K562 (cell line): ENCODE measurements around the gene ZNF169. TPM values are rescaled to one million over a fixed set of nuclear protein-coding genes. Genes with fewer than 3 reads are reported as not detected.

Experiments
- ATAC-seq: fragments of 200-7000 bp; cut with Tn5 transposase; 3 replicates; pipeline ENCODE4 v1.9.1; 2020; ENCODE audit warnings: moderate library complexity
- BruUV-seq: library from RNA; stranded (reverse); fragments of 400-500 nt; replicated peaks from 2 replicates; lab custom pipeline; 2021; lab: Mats Ljungman, UMichigan
- CTCF ChIA-PET: fragments of 300-600 bp; formaldehyde crosslinking; extraction: SDS; loops from one replicate; lab custom pipeline; 2021; ENCODE audit warnings: low intra/inter-chr PET ratio; lab: Yijun Ruan, JAX
- POLR2A ChIA-PET: fragments of 300-600, 350-650 bp; sonication (Branson Sonifier 250); formaldehyde crosslinking; extraction: SDS; loops from one replicate; lab custom pipeline; 2021; ENCODE audit warnings: antibody characterized with exemption, inconsistent platforms; lab: Yijun Ruan, JAX
- DNase-seq, 4 experiments: peaks; one replicate each; pipeline versions ENCODE4 v3.0.0 to v3.0.0-alpha.2; 2011 to 2018; ENCODE audit warnings: low spot score in 3 of 4, mixed read lengths in 3 of 4; ENCODE audit errors: extremely low read depth in 1 of 4
- FAIRE-seq: peaks from 2 replicates; lab custom pipeline; 2011; peaks lifted over from hg19 to GRCh38; lab: Jason Lieb, UNC
- H2AFZ ChIP-seq: 2 replicates; pipeline ENCODE4 v1.6.0; 2011; ENCODE audit warnings: low read depth, low read length, control low read depth, inconsistent platforms
- H3K27ac ChIP-seq: fragments of 200-600 bp; 3 replicates; pipeline ENCODE4 v1.8.0; 2011; ENCODE audit warnings: low read depth, mild to moderate bottlenecking, control low read depth, inconsistent platforms, low read length, moderate library complexity, mixed read lengths; ENCODE audit errors: extremely low read depth
- H3K27me3 ChIP-seq, 2 experiments: fragments of 300-600 bp in 1 of 2; 2 replicates in 1 of 2; 3 replicates in 1 of 2; pipeline versions ENCODE4 v1.6.0 to v1.8.0; 2011; ENCODE audit warnings: inconsistent platforms in 2 of 2, low read length in 2 of 2, mild to moderate bottlenecking in 1 of 2, mixed read lengths in 1 of 2, moderate library complexity in 1 of 2; ENCODE audit not compliant: control insufficient read depth in 2 of 2, insufficient read depth in 2 of 2
- H3K36me3 ChIP-seq: fragments of 300-600 bp; 3 replicates; pipeline ENCODE4 v1.8.0; 2011; ENCODE audit warnings: mild to moderate bottlenecking, low read length, inconsistent platforms; ENCODE audit not compliant: control insufficient read depth, insufficient read depth
- H3K4me1 ChIP-seq, 2 experiments: fragments of 200-600 bp in 1 of 2; replicated peaks in 1 of 2; 2 replicates in 1 of 2; 3 replicates in 1 of 2; pipeline versions ENCODE4 v1.5.1 to v1.8.0; 2011; ENCODE audit warnings: inconsistent platforms in 2 of 2, low read length in 2 of 2, mild to moderate bottlenecking in 1 of 2, mixed read lengths in 1 of 2, moderate library complexity in 1 of 2; ENCODE audit not compliant: control insufficient read depth in 2 of 2, insufficient read depth in 2 of 2
- H3K4me2 ChIP-seq: 2 replicates; pipeline ENCODE4 v1.6.1; 2011; ENCODE audit warnings: low read length, control low read depth, inconsistent platforms, mixed read lengths; ENCODE audit not compliant: insufficient read depth
- H3K4me3 ChIP-seq: fragments of 200-600 bp; sonication (generic), shearing (Covaris generic); 2 replicates; pipeline ENCODE4 v1.5.1; 2016; ENCODE audit warnings: control low read depth, inconsistent platforms
- H3K79me2 ChIP-seq: fragments of 200-600 bp; 3 replicates; pipeline ENCODE4 v1.8.0; 2011; ENCODE audit warnings: low read length, inconsistent platforms; ENCODE audit not compliant: control insufficient read depth, insufficient read depth
- H3K9ac ChIP-seq, 2 experiments: 2 replicates each; pipeline versions ENCODE4 v1.6.0 to v1.6.1; 2011; ENCODE audit warnings: low read depth in 2 of 2, low read length in 2 of 2, control low read depth in 1 of 2, inconsistent platforms in 1 of 2, mild to moderate bottlenecking in 1 of 2, mixed read lengths in 1 of 2; ENCODE audit not compliant: insufficient read depth in 1 of 2
- H3K9me1 ChIP-seq: one replicate; pipeline ENCODE4 v1.6.0; 2011; ENCODE audit warnings: inconsistent platforms, mild to moderate bottlenecking, low read length, moderate library complexity; ENCODE audit not compliant: control insufficient read depth, insufficient read depth
- H3K9me3 ChIP-seq: replicated peaks from 2 replicates; pipeline ENCODE4 v1.5.1; 2011; ENCODE audit warnings: low read depth, low read length, inconsistent platforms; ENCODE audit not compliant: control insufficient read depth, insufficient read depth
- H4K20me1 ChIP-seq: replicated peaks from 2 replicates; pipeline ENCODE4 v1.6.1; 2011; ENCODE audit warnings: low read length, inconsistent platforms, mixed read lengths; ENCODE audit not compliant: control insufficient read depth, insufficient read depth
- ADNP ChIP-seq: fragments of 200-800 bp; sonication (Bioruptor generic); IDR thresholded peaks from 2 replicates; pipeline ENCODE4 v1.6.1; 2016; ENCODE audit warnings: missing genetic modification characterization, missing compliant biosample characterization
- MAFF ChIP-seq: IDR thresholded peaks from 2 replicates; pipeline ENCODE4 v1.6.1; 2012; ENCODE audit warnings: low read length, improper control_type of control experiment
- NFIC ChIP-seq: fragments of 450-650 bp; IDR thresholded peaks from 2 replicates; pipeline ENCODE4 v1.6.1; 2017; ENCODE audit warnings: mild to moderate bottlenecking, inconsistent platforms
- ZNF316 ChIP-seq: fragments of 450-650 bp; IDR thresholded peaks from 2 replicates; pipeline ENCODE4 v1.6.1; 2016
- WGBS: fragments of 100-300 bp; shearing (Covaris generic); methylation state at CpG from one replicate; pipeline ENCODE4 v1.1.6; 2016; ENCODE audit warnings: low coverage, mixed read lengths; ENCODE audit not compliant: insufficient coverage; ENCODE audit errors: missing lambda C conversion rate; 5-methylcytosine and 5-hydroxymethylcytosine counted together
- in situ Hi-C: fragments of 300-500 bp; cut with MboI; formaldehyde crosslinking; loops from 4 replicates; pipeline ENCODE4 v1.15.0; 2018; ENCODE audit warnings: inconsistent platforms, mixed read lengths
- intact Hi-C: fragments of 100-400 bp; cut with micrococcal nuclease; formaldehyde crosslinking; loops from 2 replicates; pipeline ENCODE4 v1.14.2; 2022
- polyA plus RNA-seq, 8 experiments: library from polyadenylated mRNA; depleted of rRNA in 4 of 8; stranded (reverse) in 5 of 8; unstranded in 3 of 8; fragments of >200 nt; fragmentation: Nextera tagmentation in 2 of 8; fragmentation: Illumina TruSeq in 1 of 8; extraction: Ambion mirVana in 2 of 8; extraction: Trizol in 1 of 8; gene quantifications; 2 replicates each; pipeline versions ENCODE4 v1.2.1 to v1.2.3, GENCODE V29; 2011 to 2014; ENCODE audit warnings: inconsistent platforms in 1 of 8, missing spikeins in 1 of 8
- total RNA-seq, 7 experiments: library from RNA; depleted of rRNA in 6 of 7; stranded (reverse); fragments of >200 nt in 6 of 7; fragmentation: Illumina TruSeq in 2 of 7; extraction: Trizol in 2 of 7; gene quantifications; 2 replicates each; pipeline versions ENCODE4 v1.2.1 to v1.2.3, GENCODE V29; 2011 to 2021; ENCODE audit warnings: low replicate concordance in 1 of 7

Gene ZNF169
- total and polyA plus RNA-seq, 9 of the 15 experiments (the other 6 are each of a cell fraction or from before 2014, with no cell fraction given): 2.0 to 16.2 (median 5.6) TPM

DNA sequence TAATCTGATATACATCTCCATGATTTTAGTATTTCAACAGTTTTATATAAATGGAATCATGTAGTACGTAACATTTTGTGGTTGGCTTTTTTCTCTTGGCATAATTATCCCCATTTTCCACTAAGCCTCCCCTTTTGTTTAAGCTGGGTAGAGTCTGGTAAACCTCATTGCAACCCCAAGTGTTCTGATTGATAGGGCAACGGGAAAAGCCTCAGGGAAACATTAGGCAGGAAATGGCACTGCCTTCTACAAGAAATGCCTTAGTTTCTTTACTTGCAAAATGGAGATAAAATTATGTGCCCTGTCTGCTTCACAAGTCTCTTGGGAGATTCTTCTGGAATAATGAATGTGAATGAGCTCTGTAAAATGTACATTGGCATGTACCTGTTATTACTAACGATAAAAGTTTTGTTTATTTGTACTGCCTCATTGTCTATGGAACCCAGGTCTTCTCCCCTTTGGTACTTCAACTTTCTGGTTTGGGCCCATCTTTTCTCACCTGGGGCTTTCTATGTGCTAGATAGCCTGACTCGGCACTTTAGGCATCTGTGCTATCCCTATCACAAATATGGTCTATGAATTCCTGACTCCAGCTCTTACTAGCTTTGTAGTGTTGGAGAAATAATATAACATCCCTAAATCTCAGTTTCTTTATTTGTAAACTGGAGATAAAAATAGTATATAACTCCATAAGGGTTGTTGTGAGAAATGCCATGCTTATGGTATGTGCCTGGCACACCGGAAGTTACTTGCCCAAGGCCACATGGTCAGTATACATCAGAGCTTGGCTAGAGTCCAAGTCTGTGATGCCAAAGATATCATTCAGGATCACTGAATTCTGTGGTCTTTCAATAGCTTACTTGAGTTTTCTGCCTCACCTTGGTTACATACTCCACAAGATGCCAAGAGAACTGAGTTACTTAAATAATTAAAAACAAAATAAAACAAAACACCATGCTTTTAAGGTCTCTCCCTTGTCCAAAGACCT lies 48.2 kb upstream of the ZNF169 start:
- POLR2A ChIA-PET: interaction anchor here (0.6 to 1.5 kb wide), 2 partner anchors 23 to 179 kb away, joined by 3 to 4 read pairs; no protein-coding TSS in a partner anchor
- TF ChIP-seq MAFF (peak; percentile 15; the same call in 1 of the 2 replicates), NFIC (peak; percentile 54), ADNP (no peak), ZNF316 (peak; percentile 31; the same call in 1 of the 2 replicates)
- in situ Hi-C loops (loop anchor here (5.0 to 25.0 kb wide), 2 partner anchors 139 to 524 kb away; no protein-coding TSS in a partner anchor), intact Hi-C loops (loop anchor here (5.0 kb wide), 3 partner anchors 249 to 529 kb away; no protein-coding TSS in a partner anchor)
- Histone ChIP-seq H3K79me2 (no peaks in the 10 kb centered on the region), H3K9ac (no peak overlapping the region), H3K9me3 (no peaks in the 10 kb centered on the region), H3K27ac (no peak overlapping the region), H3K9me1 (no peaks in the 10 kb centered on the region), H3K36me3 (no peaks in the 10 kb centered on the region), H4K20me1 (no peaks in the 10 kb centered on the region), H3K4me2 (no peak overlapping the region), H2AFZ (no peak overlapping the region), H3K27me3 (no peaks in the 10 kb centered on the region; a peak in 2 of 5 replicates), H3K4me3 (no peak overlapping the region), H3K4me1 (peaks cover 0 to 11% of the 10 kb centered on the region in 2 experiments; a peak in 2 of 5 replicates)
- BruUV-seq: no TSS peak
- FAIRE-seq (no peak), DNase-seq (no peak), ATAC-seq (no peak)
- WGBS: 68% methylated on average over 5 of the region's 5 CpGs
- CTCF ChIA-PET: interaction anchor here (1.5 to 3.2 kb wide), 2 partner anchors 146 to 197 kb away, joined by 5 to 30 read pairs; no protein-coding TSS in a partner anchor
